Neutrophil (primary cell): ENCODE measurements around the gene PPP2R5E.

Source experiments
- H3K27ac ChIP-seq: fragments of 200-600 bp; sonication (generic); 2 replicates; pipeline ENCODE4 v1.5.1; 2016; ENCODE audit warnings: mild to moderate bottlenecking, moderate library complexity
- H3K27me3 ChIP-seq: fragments of 200-600 bp; sonication (generic); 2 replicates; pipeline ENCODE4 v1.6.0; 2016; ENCODE audit warnings: mild to moderate bottlenecking
- H3K36me3 ChIP-seq: fragments of 200-600 bp; sonication (generic); 2 replicates; pipeline ENCODE4 v1.5.1; 2017
- H3K4me1 ChIP-seq, 2 experiments: fragments of 200-600 bp in 1 of 2; sonication (generic) in 1 of 2; 1 replicate in 1 of 2; 2 replicates in 1 of 2; pipeline versions ENCODE4 v1.5.1 to v1.6.1; 2013 to 2016; ENCODE audit warnings: low read depth in 1 of 2, low read length in 1 of 2, mild to moderate bottlenecking in 1 of 2, moderate library complexity in 1 of 2; ENCODE audit not compliant: control insufficient read depth in 1 of 2, insufficient read depth in 1 of 2
- H3K4me3 ChIP-seq, 2 experiments: fragments of 200-600 bp in 1 of 2; sonication (generic) in 1 of 2; 1 replicate in 1 of 2; 2 replicates in 1 of 2; pipeline ENCODE4 v1.5.1; 2013 to 2016; ENCODE audit warnings: low read depth in 1 of 2, low read length in 1 of 2, mild to moderate bottlenecking in 1 of 2, moderate library complexity in 1 of 2
- H3K9me3 ChIP-seq: fragments of 200-600 bp; sonication (generic); 2 replicates; pipeline ENCODE4 v1.5.1; 2016
- TF ChIP-seq, protein P1 (sequence below): fragments of 200-600 bp; sonication (generic); IDR thresholded peaks from 2 replicates; pipeline ENCODE4 v1.5.1; 2016; ENCODE audit warnings: antibody characterized with exemption

Gene PPP2R5E

GRCh38 chr14:63452796-63453195 lies 90.4 kb downstream of the PPP2R5E start:
- no peaks in the 10 kb centered on the region for H3K27me3 ChIP-seq
- no peaks in the 10 kb centered on the region for H3K4me1 ChIP-seq
- no peak overlapping the region for H3K4me3 ChIP-seq
- no peaks in the 10 kb centered on the region for H3K9me3 ChIP-seq
- H3K27ac ChIP-seq: no peak overlapping the region
- TF ChIP-seq, protein P1, sequence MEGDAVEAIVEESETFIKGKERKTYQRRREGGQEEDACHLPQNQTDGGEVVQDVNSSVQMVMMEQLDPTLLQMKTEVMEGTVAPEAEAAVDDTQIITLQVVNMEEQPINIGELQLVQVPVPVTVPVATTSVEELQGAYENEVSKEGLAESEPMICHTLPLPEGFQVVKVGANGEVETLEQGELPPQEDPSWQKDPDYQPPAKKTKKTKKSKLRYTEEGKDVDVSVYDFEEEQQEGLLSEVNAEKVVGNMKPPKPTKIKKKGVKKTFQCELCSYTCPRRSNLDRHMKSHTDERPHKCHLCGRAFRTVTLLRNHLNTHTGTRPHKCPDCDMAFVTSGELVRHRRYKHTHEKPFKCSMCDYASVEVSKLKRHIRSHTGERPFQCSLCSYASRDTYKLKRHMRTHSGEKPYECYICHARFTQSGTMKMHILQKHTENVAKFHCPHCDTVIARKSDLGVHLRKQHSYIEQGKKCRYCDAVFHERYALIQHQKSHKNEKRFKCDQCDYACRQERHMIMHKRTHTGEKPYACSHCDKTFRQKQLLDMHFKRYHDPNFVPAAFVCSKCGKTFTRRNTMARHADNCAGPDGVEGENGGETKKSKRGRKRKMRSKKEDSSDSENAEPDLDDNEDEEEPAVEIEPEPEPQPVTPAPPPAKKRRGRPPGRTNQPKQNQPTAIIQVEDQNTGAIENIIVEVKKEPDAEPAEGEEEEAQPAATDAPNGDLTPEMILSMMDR: no peak
- peaks cover 20% of the 10 kb centered on the region for H3K36me3 ChIP-seq

GRCh38 chr14:63448841-63449240 lies 94.3 kb downstream of the PPP2R5E start:
- no peaks in the 10 kb centered on the region for H3K27me3 ChIP-seq
- H3K36me3 ChIP-seq: peaks cover 20% of the 10 kb centered on the region
- H3K4me3 ChIP-seq: no peak overlapping the region
- H3K9me3 ChIP-seq: no peaks in the 10 kb centered on the region
- H3K4me1 ChIP-seq: no peaks in the 10 kb centered on the region
- TF ChIP-seq, protein P1: no peak
- H3K27ac ChIP-seq: no peak overlapping the region

DNA sequence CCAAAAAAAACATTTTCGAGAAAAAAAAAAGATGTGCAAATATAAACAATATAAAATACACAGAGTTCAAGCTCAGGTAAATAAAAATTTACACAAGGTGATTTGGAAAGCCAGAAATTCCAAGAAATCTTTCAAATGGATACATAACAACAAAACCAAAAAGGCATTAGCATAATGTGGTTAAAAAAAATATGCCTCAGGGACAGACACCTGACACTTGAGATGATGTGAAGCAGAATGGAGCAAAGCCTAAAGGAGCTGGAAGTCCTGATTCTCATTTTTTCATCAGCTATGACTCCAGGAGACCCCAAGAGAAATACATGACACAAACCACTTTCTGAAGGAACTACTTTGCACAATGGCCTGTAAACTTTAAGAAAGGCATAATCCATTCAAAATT lies 98.6 kb downstream of the PPP2R5E start:
- H3K4me1 ChIP-seq: no peaks in the 10 kb centered on the region
- no peaks in the 10 kb centered on the region for H3K9me3 ChIP-seq
- no peak overlapping the region for H3K4me3 ChIP-seq
- no peaks in the 10 kb centered on the region for H3K36me3 ChIP-seq
- no peaks in the 10 kb centered on the region for H3K27me3 ChIP-seq
- TF ChIP-seq, protein P1: no peak
- H3K27ac ChIP-seq: no peak overlapping the region

GRCh38 chr14:63443988-63444387 lies 99.2 kb downstream of the PPP2R5E start:
- H3K36me3 ChIP-seq: no peaks in the 10 kb centered on the region
- no peaks in the 10 kb centered on the region for H3K9me3 ChIP-seq
- TF ChIP-seq, protein P1: no peak
- no peak overlapping the region for H3K27ac ChIP-seq
- no peaks in the 10 kb centered on the region for H3K4me1 ChIP-seq
- no peak overlapping the region for H3K4me3 ChIP-seq
- no peaks in the 10 kb centered on the region for H3K27me3 ChIP-seq

- Histone ChIP-seq H3K4me1 (peaks cover 0 to 2% of the 10 kb centered on the region in 2 experiments), H3K36me3 (no peaks in the 10 kb centered on the region), H3K9me3 (no peaks in the 10 kb centered on the region), H3K4me3 (no peak overlapping the region), H3K27me3 (no peaks in the 10 kb centered on the region), H3K27ac (no peak overlapping the region)
- TF ChIP-seq, protein P1: no peak
Observed at GRCh38 chr14:63443361-63443760, 99.8 kb downstream of the PPP2R5E start.
